ENCODE measurements around the gene SGSH. TPM values are rescaled to one million over a fixed set of nuclear protein-coding genes. Genes with fewer than 3 reads are reported as not detected.
"Not testable (repeated sequence)": the region's sequence is repeated elsewhere in the genome, so short reads cannot be mapped to it uniquely, and the experiment has no call there.

Gene SGSH
- total RNA-seq, 1 donor, result 31.3 TPM

DNA sequence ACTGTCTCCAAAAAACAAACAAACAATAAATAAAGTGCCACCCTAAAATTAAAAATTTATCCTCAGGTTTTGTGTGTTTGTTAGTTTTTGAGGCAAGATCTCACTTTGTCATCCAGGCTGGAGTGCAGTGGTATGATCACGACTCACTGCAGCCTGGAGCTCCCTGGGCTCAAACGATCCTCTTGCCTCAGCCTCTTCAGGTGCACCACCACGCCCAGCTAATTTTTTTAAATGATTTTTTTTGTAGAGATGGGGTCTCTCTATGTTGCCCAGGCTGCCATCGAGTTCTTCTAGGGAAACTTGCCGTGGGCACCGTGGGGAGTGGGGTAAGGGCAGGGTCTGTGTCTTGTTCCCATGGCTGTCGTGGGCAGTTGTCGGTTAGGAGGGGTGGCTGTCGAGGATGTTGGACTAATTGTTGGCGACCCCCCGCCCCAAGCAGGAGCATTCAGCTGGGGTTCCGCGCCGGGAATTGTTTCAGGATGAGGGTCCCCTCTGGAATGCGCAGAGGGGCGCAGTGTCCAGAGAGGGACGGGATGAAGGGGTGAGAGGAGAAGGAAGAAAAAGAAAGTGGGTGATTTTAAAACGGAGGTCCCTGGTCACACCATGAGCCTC, 39.4 kb upstream of the SGSH start:
- Histone ChIP-seq H3K4me1 (ENCODE audit: insufficient read depth, low read length) (peaks cover 49% of the 10 kb centered on the region), H3K4me3 (ENCODE audit: low read length) (peak overlapping the region; percentile 58), H3K9me3 (ENCODE audit: low read depth, low read length) (no peaks in the 10 kb centered on the region), H3K27me3 (ENCODE audit: insufficient read depth, low read length) (no peaks in the 10 kb centered on the region)

DNA sequence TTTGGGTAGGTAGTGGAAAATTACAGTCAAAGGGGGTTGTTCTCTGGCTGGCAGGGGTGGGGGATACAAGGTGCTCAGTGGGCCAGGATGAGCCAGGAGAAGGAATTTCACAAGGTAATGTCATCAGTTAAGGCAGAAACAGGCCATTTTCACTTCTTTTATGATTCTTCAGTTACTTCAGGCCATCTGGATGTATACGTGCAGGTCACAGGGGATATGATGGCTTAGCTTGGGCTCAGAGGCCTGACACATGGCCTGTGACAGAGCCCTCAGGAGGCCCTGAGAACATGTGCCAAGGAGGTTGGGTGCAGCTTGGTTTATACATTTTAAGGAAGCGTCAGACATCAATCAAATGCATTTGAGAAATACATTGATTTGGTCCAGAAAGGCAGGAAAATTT, 38.2 kb upstream of the SGSH start:
- peaks cover 59% of the 10 kb centered on the region for H3K4me1 ChIP-seq (ENCODE audit: insufficient read depth, low read length)
- H3K4me3 ChIP-seq (ENCODE audit: low read length); H3K27me3 ChIP-seq (ENCODE audit: insufficient read depth, low read length); H3K9me3 ChIP-seq (ENCODE audit: low read depth, low read length): not testable (repeated sequence)

DNA sequence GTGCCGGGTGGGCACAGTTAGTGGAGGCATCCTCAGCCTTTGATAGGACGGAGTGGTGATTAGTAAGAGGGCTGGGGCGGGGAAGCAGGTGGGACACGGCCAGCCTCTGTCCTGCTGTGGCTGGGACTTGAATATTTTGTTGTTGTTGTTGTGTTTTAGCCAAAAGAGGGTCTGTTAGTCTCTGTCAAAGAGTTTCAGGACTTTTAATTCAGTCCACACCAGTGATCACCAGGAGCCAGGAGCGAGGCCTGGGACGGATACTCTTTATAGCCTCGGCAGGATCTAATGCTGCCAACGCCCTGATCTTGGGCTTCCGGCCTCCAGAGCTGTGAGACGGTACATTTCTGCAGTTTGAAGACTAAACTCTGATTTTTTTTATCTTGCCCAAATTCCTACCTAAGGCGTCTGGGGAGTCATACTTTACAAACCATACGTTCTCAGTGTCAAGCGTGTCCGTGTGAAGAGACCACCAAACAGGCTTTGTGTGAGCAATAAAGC, 37.6 kb upstream of the SGSH start:
- no peak overlapping the region for H3K4me3 ChIP-seq (ENCODE audit: low read length)
- H3K27me3 ChIP-seq (ENCODE audit: insufficient read depth, low read length), result no peaks in the 10 kb centered on the region
- peaks cover 59% of the 10 kb centered on the region for H3K4me1 ChIP-seq (ENCODE audit: insufficient read depth, low read length)
- H3K9me3 ChIP-seq (ENCODE audit: low read depth, low read length), result no peaks in the 10 kb centered on the region

DNA sequence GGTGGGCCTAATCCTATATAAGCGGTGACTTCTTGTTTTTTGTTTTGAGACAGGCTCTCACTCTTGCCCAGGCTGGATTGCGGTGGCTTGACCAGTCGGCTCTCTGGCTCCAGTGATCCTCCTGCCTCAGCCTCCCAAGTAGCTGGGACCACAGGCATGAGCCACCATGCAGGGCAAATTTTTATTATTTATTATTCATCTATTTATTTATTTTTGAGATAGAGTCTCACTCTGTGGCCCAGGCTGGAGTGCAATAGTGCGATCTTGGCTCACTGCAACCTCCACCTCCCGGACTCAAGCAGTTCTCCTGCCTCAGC, 35.9 kb upstream of the SGSH start:
- no peaks in the 10 kb centered on the region for H3K27me3 ChIP-seq (ENCODE audit: insufficient read depth, low read length)
- H3K9me3 ChIP-seq (ENCODE audit: low read depth, low read length), result no peaks in the 10 kb centered on the region
- H3K4me1 ChIP-seq (ENCODE audit: insufficient read depth, low read length), result peaks cover 49% of the 10 kb centered on the region
- no peak overlapping the region for H3K4me3 ChIP-seq (ENCODE audit: low read length)

DNA sequence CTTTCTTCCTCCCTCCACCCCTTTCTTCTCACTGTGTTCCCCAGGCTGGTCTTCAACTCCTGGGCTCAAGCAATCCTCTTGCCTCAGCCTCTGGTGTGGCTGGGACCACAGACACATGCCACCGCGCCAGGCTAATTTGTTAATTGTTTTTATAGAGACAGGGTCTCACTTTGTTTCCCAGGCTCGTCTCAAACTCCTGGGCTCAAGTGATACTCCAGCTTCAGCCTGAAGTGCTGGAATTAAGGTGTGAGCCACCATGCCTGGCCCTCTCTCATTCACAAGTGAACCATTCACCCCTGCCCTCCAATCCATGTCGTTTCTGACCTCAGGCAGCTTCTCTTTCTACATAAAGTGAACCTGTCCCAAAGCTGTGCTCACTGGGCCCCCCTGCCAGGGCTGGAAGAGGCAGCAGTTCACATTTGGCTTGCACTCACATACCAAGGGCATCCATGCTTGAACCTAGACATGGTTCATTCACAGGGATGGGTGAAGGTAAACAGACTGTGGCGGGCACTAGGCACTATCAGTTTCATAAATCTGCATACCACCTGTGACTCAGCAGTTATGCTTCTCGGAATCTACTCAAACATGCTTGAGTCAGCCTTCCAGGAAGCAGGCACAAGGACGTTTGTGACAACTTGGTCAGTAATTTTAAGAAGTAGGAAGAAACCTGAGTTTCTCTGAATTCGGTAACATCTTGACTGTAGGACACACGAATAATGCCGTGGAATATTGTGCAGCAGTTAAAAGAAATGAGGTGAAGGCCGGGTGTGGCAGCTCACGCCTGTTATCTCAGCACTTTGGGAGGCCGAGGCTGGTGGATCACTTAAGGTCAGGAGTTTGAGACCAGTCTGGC, 34.5 kb upstream of the SGSH start:
- peaks cover 44% of the 10 kb centered on the region for H3K4me1 ChIP-seq (ENCODE audit: insufficient read depth, low read length)
- no peaks in the 10 kb centered on the region for H3K27me3 ChIP-seq (ENCODE audit: insufficient read depth, low read length)
- no peaks in the 10 kb centered on the region for H3K9me3 ChIP-seq (ENCODE audit: low read depth, low read length)
- H3K4me3 ChIP-seq (ENCODE audit: low read length), result no peak overlapping the region

DNA sequence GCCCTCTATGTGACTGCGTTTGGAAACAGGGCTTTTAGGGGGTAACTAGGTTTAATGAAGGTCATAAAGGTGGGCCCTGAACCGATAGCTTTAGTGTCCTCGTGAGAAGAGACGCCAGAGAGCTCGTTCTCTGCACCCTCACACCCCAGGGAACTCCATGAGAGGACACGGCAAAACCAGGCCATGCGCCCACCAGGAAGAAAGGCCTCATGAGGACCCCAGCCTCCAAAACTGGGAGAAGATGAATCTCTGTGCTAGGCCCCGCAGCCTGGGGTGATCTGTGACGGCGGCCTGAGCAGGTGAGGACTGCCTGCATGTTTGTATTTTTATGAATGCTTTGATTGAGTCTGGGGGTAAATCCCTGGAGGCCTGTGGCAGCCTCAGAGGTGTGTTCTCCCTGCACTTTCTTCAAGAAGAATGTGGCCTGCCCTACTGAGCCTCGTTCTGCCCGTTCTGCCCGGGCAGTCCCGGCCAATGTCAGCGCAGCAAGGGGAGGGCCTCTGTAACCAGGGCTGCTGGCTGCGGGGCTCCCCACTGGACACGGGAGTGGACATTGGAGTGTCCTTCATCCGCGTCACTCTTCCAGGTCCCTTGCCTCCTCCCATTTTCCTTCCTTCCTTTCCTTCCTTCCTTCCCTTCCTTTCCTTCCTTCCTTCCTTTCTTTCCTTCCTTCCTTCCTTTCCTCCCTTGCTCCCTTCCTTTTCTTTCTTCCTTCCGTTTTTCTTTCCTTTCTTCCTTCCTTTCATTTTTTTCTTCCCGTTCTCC, 33.7 kb upstream of the SGSH start:
- Histone ChIP-seq H3K4me1 (ENCODE audit: insufficient read depth, low read length) (peaks cover 36% of the 10 kb centered on the region), H3K4me3 (ENCODE audit: low read length) (no peak overlapping the region), H3K27me3 (ENCODE audit: insufficient read depth, low read length) (no peaks in the 10 kb centered on the region), H3K9me3 (ENCODE audit: low read depth, low read length) (no peaks in the 10 kb centered on the region)

DNA sequence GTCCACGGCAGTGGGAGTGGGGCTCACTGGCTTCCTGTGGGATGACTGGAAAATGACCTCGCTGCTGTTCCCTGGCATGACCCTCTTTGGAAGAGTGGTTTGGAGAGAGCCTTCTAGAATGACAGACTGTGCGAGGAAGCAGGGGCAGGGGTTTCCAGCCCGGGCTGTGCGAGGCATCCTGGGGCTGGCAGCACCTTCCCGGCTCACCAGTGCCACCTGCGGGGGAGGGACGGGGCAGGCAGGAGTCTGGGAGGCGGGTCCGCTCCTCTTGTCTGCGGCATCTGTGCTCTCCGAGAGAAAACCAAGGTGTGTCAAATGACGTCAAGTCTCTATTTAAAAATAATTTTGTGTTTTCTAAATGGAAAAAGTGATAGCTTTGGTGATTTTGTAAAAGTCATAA, 32.7 kb upstream of the SGSH start:
- H3K4me3 ChIP-seq (ENCODE audit: low read length), result no peak overlapping the region
- H3K27me3 ChIP-seq (ENCODE audit: insufficient read depth, low read length), result no peaks in the 10 kb centered on the region
- no peaks in the 10 kb centered on the region for H3K9me3 ChIP-seq (ENCODE audit: low read depth, low read length)
- H3K4me1 ChIP-seq (ENCODE audit: insufficient read depth, low read length), result peaks cover 35% of the 10 kb centered on the region

DNA sequence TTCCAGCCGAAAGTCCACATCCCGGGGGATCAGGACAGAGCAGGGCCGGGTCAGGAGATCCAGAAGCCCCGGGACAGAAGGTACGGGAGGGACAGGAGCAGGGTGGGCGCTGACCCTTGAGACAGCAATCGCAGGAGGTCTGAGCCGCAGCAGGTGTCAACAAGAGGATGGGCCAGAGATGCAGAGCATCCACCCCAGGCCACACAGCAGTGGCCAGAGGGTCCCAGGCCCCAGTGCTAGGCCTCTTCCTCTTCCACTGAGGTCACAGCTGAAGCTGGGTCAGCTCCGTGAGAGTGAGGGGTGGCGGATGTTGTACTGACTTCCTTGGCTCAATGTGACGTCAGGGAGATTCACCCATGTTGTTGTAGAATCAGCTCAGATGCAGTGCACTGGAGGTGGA, 31.8 kb upstream of the SGSH start:
- H3K4me3 ChIP-seq (ENCODE audit: low read length), result no peak overlapping the region
- H3K27me3 ChIP-seq (ENCODE audit: insufficient read depth, low read length), result no peaks in the 10 kb centered on the region
- H3K4me1 ChIP-seq (ENCODE audit: insufficient read depth, low read length), result peaks cover 35% of the 10 kb centered on the region
- no peaks in the 10 kb centered on the region for H3K9me3 ChIP-seq (ENCODE audit: low read depth, low read length)

DNA sequence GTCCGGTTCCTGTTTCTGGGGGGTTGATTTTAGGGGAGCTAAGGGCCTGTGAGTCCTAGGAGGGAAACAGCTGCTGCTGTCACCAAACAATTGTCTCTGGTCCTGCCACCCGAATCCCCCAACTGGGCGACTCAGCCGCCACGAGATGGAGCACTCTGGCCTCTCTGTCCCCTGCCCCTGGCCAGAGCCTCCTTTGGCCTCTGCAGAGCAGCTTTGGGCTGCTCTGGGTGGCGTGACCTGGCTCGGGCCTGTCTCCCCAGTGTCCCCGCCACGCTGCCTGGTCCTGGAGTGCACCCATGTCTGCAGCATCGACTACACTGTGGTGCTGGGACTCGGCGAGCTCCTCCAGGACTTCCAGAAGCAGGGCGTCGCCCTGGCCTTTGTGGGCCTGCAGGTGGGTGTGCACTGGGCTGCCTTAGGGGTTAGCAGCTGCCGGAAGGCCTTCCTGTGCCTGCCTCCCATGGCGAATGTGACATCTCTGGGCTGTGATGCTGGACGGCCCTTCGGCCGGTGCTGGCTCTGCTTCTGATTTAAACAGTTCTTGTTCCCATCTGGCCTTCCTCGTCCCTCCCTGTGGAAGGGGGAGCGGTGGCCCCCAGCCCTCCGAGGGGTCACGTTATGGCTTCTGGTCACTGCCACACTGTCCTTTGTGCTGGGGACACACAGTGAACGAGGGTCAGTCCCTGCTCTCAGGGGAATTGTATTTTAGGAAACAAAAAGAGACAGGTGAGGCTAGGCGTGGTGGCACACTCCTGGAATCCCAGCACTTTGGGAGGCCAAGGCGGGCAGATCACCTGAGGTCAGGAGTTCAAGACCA, 29.0 kb upstream of the SGSH start:
- peaks cover 16% of the 10 kb centered on the region for H3K4me1 ChIP-seq (ENCODE audit: insufficient read depth, low read length)
- H3K9me3 ChIP-seq (ENCODE audit: low read depth, low read length), result no peaks in the 10 kb centered on the region
- H3K27me3 ChIP-seq (ENCODE audit: insufficient read depth, low read length), result no peaks in the 10 kb centered on the region
- no peak overlapping the region for H3K4me3 ChIP-seq (ENCODE audit: low read length)

DNA sequence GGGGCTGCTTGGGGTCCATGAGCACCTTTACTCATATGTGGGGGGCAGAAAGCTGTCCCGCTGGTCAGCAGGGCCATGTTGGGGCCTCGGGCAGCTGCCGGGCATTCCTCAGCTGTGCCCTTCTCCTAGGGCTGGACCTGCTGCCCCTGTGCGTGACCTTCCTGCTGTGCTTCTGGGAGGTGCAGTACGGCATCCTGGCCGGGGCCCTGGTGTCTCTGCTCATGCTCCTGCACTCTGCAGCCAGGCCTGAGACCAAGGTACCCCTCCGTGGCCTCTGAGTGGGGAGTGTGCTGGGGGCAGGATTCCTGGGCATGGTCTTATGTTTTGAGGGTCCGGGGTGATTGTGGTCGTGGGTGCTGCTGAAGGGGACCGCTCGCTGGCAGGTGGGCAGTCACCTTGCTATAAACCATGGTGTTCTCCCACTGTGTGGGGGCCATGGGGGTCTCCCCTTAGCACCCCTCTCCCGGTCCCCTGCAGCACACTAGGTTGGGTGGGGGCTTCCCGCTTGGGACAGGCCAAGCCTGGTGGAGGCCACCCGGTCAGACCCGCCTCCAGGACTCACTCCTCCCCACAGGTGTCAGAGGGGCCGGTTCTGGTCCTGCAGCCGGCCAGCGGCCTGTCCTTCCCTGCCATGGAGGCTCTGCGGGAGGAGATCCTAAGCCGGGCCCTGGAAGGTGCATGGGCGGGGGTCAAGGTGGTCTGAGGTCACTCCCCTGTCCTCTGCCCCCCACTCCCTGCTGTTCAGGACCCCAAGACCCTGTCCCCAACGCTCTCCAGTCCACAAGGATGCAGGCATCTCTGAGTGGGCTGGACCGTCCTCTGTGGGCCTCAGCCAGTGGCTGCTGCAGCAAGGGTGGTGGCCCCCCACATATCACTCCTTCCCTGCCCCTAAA, 28.1 kb upstream of the SGSH start:
- H3K27me3 ChIP-seq (ENCODE audit: insufficient read depth, low read length), result no peaks in the 10 kb centered on the region
- peaks cover 7% of the 10 kb centered on the region for H3K4me1 ChIP-seq (ENCODE audit: insufficient read depth, low read length)
- H3K4me3 ChIP-seq (ENCODE audit: low read length), result no peak overlapping the region
- H3K9me3 ChIP-seq (ENCODE audit: low read depth, low read length), result no peaks in the 10 kb centered on the region

DNA sequence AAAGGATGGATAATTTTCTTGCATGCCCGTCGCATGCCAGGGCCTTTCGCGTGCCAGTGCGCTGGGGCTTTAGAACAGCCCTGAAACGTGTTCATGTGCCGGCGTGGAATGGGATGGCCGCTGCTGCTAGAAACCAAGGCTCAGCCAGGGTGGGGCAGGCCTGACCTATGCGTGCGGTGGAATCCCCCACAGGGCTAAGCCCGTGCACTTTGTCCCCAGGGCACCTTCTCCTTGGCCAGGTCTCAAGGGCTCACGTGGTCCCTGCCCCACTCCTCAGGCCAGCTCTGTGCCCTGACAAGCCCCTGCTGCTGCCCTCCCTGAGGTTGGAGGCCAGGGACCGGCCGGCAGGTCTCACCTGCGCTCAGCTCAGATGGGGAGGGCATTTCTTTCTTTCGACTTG, 27.4 kb upstream of the SGSH start:
- Histone ChIP-seq H3K27me3 (ENCODE audit: insufficient read depth, low read length) (no peaks in the 10 kb centered on the region), H3K4me3 (ENCODE audit: low read length) (no peak overlapping the region), H3K9me3 (ENCODE audit: low read depth, low read length) (no peaks in the 10 kb centered on the region), H3K4me1 (ENCODE audit: insufficient read depth, low read length) (peaks cover under 1% of the 10 kb centered on the region)

DNA sequence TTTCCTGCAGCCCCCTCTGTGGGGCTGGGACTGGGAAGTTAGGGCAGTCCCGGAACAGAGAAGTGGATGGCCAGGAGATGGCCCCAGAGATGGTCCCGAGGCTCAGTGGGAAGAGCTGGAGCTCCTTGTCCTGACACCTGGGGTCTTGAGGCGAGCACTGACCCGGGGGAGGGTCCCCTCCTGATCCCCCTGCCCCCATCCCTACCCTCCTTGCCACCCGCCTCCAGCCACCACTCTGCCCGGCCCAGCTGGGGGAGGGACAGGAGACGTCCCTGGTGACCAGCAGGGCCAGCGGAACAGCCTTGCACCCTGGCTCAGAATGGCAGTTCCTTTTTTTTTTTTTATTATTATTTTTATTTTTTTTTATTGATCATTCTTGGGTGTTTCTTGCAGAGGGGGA, 26.6 kb upstream of the SGSH start:
- Histone ChIP-seq H3K4me1 (ENCODE audit: insufficient read depth, low read length) (no peaks in the 10 kb centered on the region), H3K27me3 (ENCODE audit: insufficient read depth, low read length) (no peaks in the 10 kb centered on the region), H3K9me3 (ENCODE audit: low read depth, low read length) (no peaks in the 10 kb centered on the region), H3K4me3 (ENCODE audit: low read length) (no peak overlapping the region)

DNA sequence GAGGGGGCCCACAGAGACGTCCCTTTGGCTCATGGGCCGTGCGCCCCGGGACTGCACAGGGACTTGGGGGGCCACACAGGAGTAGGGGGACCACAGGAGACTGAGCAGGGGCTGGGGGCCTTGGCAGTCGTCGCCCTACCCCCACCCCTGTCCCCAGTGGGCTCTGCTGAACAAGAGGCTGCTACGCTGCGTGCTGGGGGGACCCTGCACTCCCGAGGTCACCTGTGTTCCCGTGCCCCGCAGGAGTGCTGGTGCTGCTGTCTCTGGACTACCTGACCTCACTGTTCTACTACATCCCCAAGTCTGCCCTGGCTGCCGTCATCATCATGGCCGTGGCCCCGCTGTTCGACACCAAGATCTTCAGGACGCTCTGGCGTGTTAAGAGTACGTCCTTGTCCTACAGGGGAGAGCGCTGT, 26.1 kb upstream of the SGSH start:
- Histone ChIP-seq H3K4me3 (ENCODE audit: low read length) (no peak overlapping the region), H3K27me3 (ENCODE audit: insufficient read depth, low read length) (no peaks in the 10 kb centered on the region), H3K4me1 (ENCODE audit: insufficient read depth, low read length) (no peaks in the 10 kb centered on the region)

More for the DNA sequence above, 26.1 kb upstream of the SGSH start:
- H3K9me3 ChIP-seq (ENCODE audit: low read depth, low read length), result no peaks in the 10 kb centered on the region

All from mononuclear cell (primary cell).